GM19351 (cell line): ENCODE measurements around the gene OR8G5.

ENCODE experiments used
- ATAC-seq: cut with Tn5 transposase; IDR thresholded peaks from one replicate; pipeline ENCODE4 v1.9.1; 2021; ENCODE audit warnings: mild to moderate bottlenecking, moderate library complexity; ENCODE audit not compliant: unreplicated experiment

The OR8G5 gene

GRCh38 chr11:124285610-124286344, 29.6 kb downstream of the OR8G5 start:
- ATAC-seq: peak; percentile 64

GRCh38 chr11:124294687-124295086, 38.5 kb downstream of the OR8G5 start:
- ATAC-seq: no peak

GRCh38 chr11:124296016-124296415, 39.8 kb downstream of the OR8G5 start:
- no peak for ATAC-seq

GRCh38 chr11:124297921-124298320, 41.7 kb downstream of the OR8G5 start:
- ATAC-seq: no peak

GRCh38 chr11:124301548-124301947, 45.4 kb downstream of the OR8G5 start:
- ATAC-seq: no peak

- ATAC-seq: no peak
Observed at GRCh38 chr11:124302347-124303125, 46.4 kb downstream of the OR8G5 start.

- ATAC-seq: no peak
Observed at GRCh38 chr11:124307093-124307492, 50.9 kb downstream of the OR8G5 start.

GRCh38 chr11:124310721-124311120, 54.5 kb downstream of the OR8G5 start:
- ATAC-seq: no peak

GRCh38 chr11:124311269-124311668, 55.1 kb downstream of the OR8G5 start:
- no peak for ATAC-seq

GRCh38 chr11:124311670-124312069, 55.5 kb downstream of the OR8G5 start:
- ATAC-seq: no peak

GRCh38 chr11:124313131-124313530, 57.0 kb downstream of the OR8G5 start:
- ATAC-seq: no peak

GRCh38 chr11:124313849-124314248, 57.7 kb downstream of the OR8G5 start, which contains the start of gene OR8D1:
Gene OR8D1 (minus strand): TSS chr11:124313949. CDS start chr11:124310766, 3,183 bp downstream.
- ATAC-seq: no peak

- ATAC-seq: no peak
Observed at GRCh38 chr11:124315052-124315451, 58.9 kb downstream of the OR8G5 start.
